Transverse colon (tissue), 4 donors: Measurements from ENCODE around the gene CASTOR1. TPM values are rescaled to one million over a fixed set of nuclear protein-coding genes. Genes with fewer than 3 reads are reported as not detected.
A peak's percentile ranks its signal among the peaks of the same experiment; 100 is the strongest.

Experiments
- DNase-seq: peaks from one replicate; pipeline ENCODE4 v3.0.0-alpha.2; 2019
- H3K27ac ChIP-seq, 4 donors: fragments of 200-600 bp; sonication (generic); 2 replicates each; pipeline ENCODE4 v1.5.1; 2016 to 2018; ENCODE audit warnings: inconsistent platforms in 4 of 4
- H3K27me3 ChIP-seq: fragments of 200-600 bp; sonication (generic); 2 replicates; pipeline ENCODE4 v1.5.1; 2017; ENCODE audit warnings: inconsistent platforms
- H3K36me3 ChIP-seq, 4 donors: fragments of 200-600 bp; sonication (generic); 2 replicates each; pipeline ENCODE4 v1.5.1; 2017 to 2019; ENCODE audit warnings: inconsistent platforms in 4 of 4
- H3K4me1 ChIP-seq, 4 donors: fragments of 200-600 bp; sonication (generic); 2 replicates each; pipeline ENCODE4 v1.5.1; 2017 to 2020; ENCODE audit warnings: inconsistent platforms in 4 of 4
- H3K4me3 ChIP-seq, 4 donors: fragments of 200-600 bp; sonication (generic); 1 replicate in 1 of 4; 2 replicates in 3 of 4; pipeline versions ENCODE4 v1.5.1 to v1.6.1; 2017 to 2019; ENCODE audit warnings: inconsistent platforms in 4 of 4
- H3K9me3 ChIP-seq, 2 donors: fragments of 200-600 bp; sonication (generic); 2 replicates each; pipeline ENCODE4 v1.5.1; 2017 to 2019; ENCODE audit warnings: inconsistent platforms in 2 of 2
- EP300 ChIP-seq: sonication (generic); formaldehyde crosslinking; IDR thresholded peaks from one replicate; pipeline ENCODE4 v1.6.1; 2017; ENCODE audit warnings: antibody characterized with exemption, low read depth
- POLR2A ChIP-seq: fragments of 450-650 bp; IDR thresholded peaks from one replicate; pipeline ENCODE4 v1.6.1; 2016; ENCODE audit warnings: antibody characterized with exemption, mild to moderate bottlenecking, moderate library complexity
- POLR2AphosphoS5 ChIP-seq, 3 donors: sonication (generic); formaldehyde crosslinking; IDR thresholded peaks; one replicate each; pipeline ENCODE4 v1.6.1; 2016; ENCODE audit warnings: antibody characterized with exemption in 3 of 3
- WGBS, 2 donors: methylation state at CpG; one replicate each; pipeline ENCODE4 v1.1.5; 2018; ENCODE audit warnings: low coverage in 1 of 2; 5-methylcytosine and 5-hydroxymethylcytosine counted together
- in situ Hi-C, 4 donors: fragments of 200-750 bp; cut with MboI; loops; one replicate each; pipeline versions ENCODE4 v1.15.0 to v1.15.1; 2017; ENCODE audit warnings: low sequenced_read_pairs in 3 of 4, low pct_ligation_motif_present in 1 of 4, low pct_unique_long_range_greater_than_20kb in 1 of 4
- intact Hi-C: fragments of 100-400 bp; cut with DNase I; formaldehyde crosslinking; loops from one replicate; pipeline ENCODE4 v1.15.1; 2023; ENCODE audit warnings: low total_unique reads
- total RNA-seq, 4 donors: library from RNA; depleted of rRNA; stranded (reverse); fragments of >200 nt; gene quantifications; one replicate each; pipeline ENCODE4 v1.1.0, GENCODE V29; 2016
- TF ChIP-seq, protein P1 (sequence below), 5 experiments: fragments of 200-600 bp in 3 of 5; fragments of 450-650 bp in 2 of 5; sonication (generic) in 3 of 5; IDR thresholded peaks; 1 replicate in 2 of 5; 2 replicates in 3 of 5; pipeline ENCODE4 v1.5.1; 2016 to 2017; ENCODE audit warnings: antibody characterized with exemption in 5 of 5, inconsistent platforms in 3 of 5, mild to moderate bottlenecking in 2 of 5, moderate library complexity in 1 of 5

CASTOR1 gene
- total RNA-seq, 4 donors from 2014 or later = 5.6 to 6.8 TPM; not detected in 2

GRCh38 chr22:30250661-30251267 is 38.5 kb downstream of the CASTOR1 start:
- TF ChIP-seq POLR2AphosphoS5 (IDR thresholded peaks at IDR 0.05) = no peak
- TF ChIP-seq POLR2A = no peak
- intact Hi-C loops (loop anchor here (5.0 kb wide), 1 partner anchor 138 kb away; no protein-coding TSS in a partner anchor), in situ Hi-C loops (no loop called here)
- no peaks in the 10 kb centered on the region for H3K9me3 ChIP-seq
- DNase-seq = no peak
- WGBS, 2 donors = 74% methylated on average over 12 of the region's 12 CpGs; no CpG with 5 or more reads in 1 of the 2 donors
- no peak overlapping the region for H3K27ac ChIP-seq
- H3K4me1 ChIP-seq = peaks cover 21 to 58% (median 51%) of the 10 kb centered on the region in 4 donors
- H3K4me3 ChIP-seq = no peak overlapping the region
- peaks cover 11% of the 10 kb centered on the region for H3K27me3 ChIP-seq
- no peaks in the 10 kb centered on the region for H3K36me3 ChIP-seq

GRCh38 chr22:30250039-30250565 is 39.2 kb downstream of the CASTOR1 start:
- intact Hi-C loops = loop anchor here (5.0 kb wide), 1 partner anchor 138 kb away; no protein-coding TSS in a partner anchor
- no peak for DNase-seq
- in situ Hi-C loops = no loop called here
- no peak overlapping the region for H3K27ac ChIP-seq
- TF ChIP-seq, protein P1, sequence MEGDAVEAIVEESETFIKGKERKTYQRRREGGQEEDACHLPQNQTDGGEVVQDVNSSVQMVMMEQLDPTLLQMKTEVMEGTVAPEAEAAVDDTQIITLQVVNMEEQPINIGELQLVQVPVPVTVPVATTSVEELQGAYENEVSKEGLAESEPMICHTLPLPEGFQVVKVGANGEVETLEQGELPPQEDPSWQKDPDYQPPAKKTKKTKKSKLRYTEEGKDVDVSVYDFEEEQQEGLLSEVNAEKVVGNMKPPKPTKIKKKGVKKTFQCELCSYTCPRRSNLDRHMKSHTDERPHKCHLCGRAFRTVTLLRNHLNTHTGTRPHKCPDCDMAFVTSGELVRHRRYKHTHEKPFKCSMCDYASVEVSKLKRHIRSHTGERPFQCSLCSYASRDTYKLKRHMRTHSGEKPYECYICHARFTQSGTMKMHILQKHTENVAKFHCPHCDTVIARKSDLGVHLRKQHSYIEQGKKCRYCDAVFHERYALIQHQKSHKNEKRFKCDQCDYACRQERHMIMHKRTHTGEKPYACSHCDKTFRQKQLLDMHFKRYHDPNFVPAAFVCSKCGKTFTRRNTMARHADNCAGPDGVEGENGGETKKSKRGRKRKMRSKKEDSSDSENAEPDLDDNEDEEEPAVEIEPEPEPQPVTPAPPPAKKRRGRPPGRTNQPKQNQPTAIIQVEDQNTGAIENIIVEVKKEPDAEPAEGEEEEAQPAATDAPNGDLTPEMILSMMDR (IDR thresholded peaks at IDR 0.05) = no peak
- no peak for TF ChIP-seq EP300
- no peak for TF ChIP-seq POLR2AphosphoS5 (IDR thresholded peaks at IDR 0.05)
- TF ChIP-seq POLR2A = no peak
- no peaks in the 10 kb centered on the region for H3K36me3 ChIP-seq
- H3K4me3 ChIP-seq = no peak overlapping the region
- 97% methylated on average over 3 of the region's 3 CpGs; no CpG with 5 or more reads in 1 of the 2 donors for WGBS, 2 donors
- H3K4me1 ChIP-seq = peaks cover 21 to 62% (median 56%) of the 10 kb centered on the region in 4 donors
- no peaks in the 10 kb centered on the region for H3K9me3 ChIP-seq
- peaks cover 15% of the 10 kb centered on the region for H3K27me3 ChIP-seq

DNA sequence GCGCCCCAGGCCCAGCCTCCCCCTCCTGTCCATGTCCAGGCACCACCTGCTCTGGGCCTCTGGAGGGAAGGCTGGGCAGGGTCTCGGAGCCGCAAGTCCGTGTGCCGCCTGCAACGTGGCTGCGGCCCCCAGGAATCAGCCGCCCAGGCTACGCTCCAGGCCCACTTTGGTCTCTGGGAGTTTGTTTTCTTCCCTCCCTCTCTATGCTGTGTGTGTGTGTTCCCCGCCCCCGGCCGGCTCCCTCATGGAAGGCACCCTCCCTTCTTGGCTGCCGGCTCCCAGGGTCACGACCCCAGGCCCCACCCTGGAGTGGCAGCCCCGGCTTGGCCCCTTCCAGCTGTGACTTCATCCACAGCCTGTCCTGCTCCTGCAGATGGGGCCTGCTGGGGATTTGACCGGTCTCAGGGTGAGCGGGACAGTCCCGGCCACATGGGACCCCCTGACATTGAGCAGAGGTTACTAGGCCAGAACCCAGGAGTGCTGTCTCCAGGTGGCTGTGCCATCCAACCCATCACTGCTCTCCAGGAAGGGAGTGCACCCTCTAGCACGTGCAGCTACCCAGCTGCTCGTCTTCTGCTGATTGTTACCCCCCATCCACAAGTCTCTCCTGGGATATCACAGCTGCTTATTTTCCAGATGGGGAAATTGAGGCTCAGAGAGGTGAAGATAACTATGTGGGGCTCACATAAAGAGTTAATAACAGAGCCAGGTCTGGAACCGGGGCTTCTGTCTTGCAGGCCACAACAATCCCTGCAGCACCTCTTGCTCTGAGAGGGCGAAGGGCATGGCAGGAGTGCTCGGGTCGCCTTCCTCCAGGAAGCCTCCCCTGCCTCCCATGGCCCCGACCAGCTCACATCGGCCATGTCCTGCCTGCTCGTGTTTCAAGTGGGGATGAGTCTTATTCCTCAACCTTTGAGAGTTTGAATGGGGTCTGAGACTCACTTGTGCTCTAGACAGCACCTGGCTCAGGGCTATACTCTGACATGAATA is 40.0 kb downstream of the CASTOR1 start:
- Histone ChIP-seq H3K36me3 (no peaks in the 10 kb centered on the region), H3K4me1 (peaks cover 21 to 62% (median 56%) of the 10 kb centered on the region in 4 donors), H3K27ac (peak overlapping the region in 3 of 4 donors; percentile 84 to 86 (median 84)), H3K9me3 (no peaks in the 10 kb centered on the region), H3K4me3 (no peak overlapping the region), H3K27me3 (peaks cover 16% of the 10 kb centered on the region)
- WGBS, 2 donors = 76% methylated on average over 25 of the region's 27 CpGs; no CpG with 5 or more reads in 1 of the 2 donors
- TF ChIP-seq EP300 (no peak), POLR2A (no peak), POLR2AphosphoS5 (IDR thresholded peaks at IDR 0.05) (no peak)
- TF ChIP-seq, protein P1 (IDR thresholded peaks at IDR 0.05) = no peak
- intact Hi-C loops (loop anchor here (5.0 kb wide), 1 partner anchor 137 kb away; no protein-coding TSS in a partner anchor), in situ Hi-C loops (no loop called here)
- no peak for DNase-seq

DNA sequence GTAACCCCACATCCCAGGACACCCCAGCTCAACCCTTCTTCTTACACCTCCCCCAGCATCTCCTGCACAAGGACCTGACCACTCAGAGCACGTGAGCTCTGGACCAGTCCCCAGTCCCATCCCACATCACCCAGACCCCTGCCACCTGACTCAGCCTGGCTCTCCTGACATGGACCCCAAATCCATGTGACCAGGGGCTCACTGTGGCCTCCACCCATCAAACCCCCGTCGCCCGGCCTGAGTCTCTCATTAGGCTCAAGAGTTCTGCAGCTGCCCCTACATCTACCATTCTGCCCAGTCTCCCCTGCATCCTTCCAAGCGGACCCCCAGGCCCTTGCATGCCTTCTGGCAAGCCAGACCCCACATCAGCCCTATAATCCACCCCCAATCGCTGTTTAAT is 40.8 kb downstream of the CASTOR1 start:
- intact Hi-C loops (no loop called here), in situ Hi-C loops (no loop called here)
- no peaks in the 10 kb centered on the region for H3K36me3 ChIP-seq
- TF ChIP-seq, protein P1 (IDR thresholded peaks at IDR 0.05) = no peak
- 76% methylated on average over 6 of the region's 6 CpGs; no CpG with 5 or more reads in 1 of the 2 donors for WGBS, 2 donors
- H3K27ac ChIP-seq = peak overlapping the region in 3 of 4 donors; percentile 84 to 86 (median 84)
- peaks cover 16 to 56% (median 50%) of the 10 kb centered on the region in 4 donors for H3K4me1 ChIP-seq
- no peak overlapping the region for H3K4me3 ChIP-seq
- no peak for DNase-seq
- H3K9me3 ChIP-seq = no peaks in the 10 kb centered on the region
- peaks cover 16% of the 10 kb centered on the region for H3K27me3 ChIP-seq
